Thoracic aorta (tissue), 2 donors: ENCODE measurements around the gene ADGRL3. TPM values are rescaled to one million over a fixed set of nuclear protein-coding genes. Genes with fewer than 3 reads are reported as not detected.

ENCODE experiments used
- ATAC-seq: fragments of 150-250 bp; one replicate; pipeline ENCODE4 v1.8.0; 2017; ENCODE audit warnings: low read depth; ENCODE audit not compliant: insufficient number of reproducible peaks, low FRiP score
- DNase-seq: peaks from one replicate; pipeline ENCODE4 v3.0.0-alpha.2; 2020; ENCODE audit warnings: low spot score
- H3K27ac ChIP-seq, 2 donors: fragments of 200-600 bp; sonication (generic); 1 replicate in 1 of 2; 2 replicates in 1 of 2; pipeline ENCODE4 v1.5.1; 2016; ENCODE audit warnings: mild to moderate bottlenecking in 2 of 2, moderate library complexity in 2 of 2
- H3K27me3 ChIP-seq: fragments of 200-600 bp; sonication (generic); replicated peaks from 2 replicates; pipeline ENCODE4 v1.6.0; 2016; ENCODE audit warnings: mild to moderate bottlenecking; ENCODE audit not compliant: insufficient read depth
- H3K36me3 ChIP-seq: fragments of 200-600 bp; sonication (generic); one replicate; pipeline ENCODE4 v1.5.1; 2016
- H3K4me1 ChIP-seq, 2 donors: fragments of 200-600 bp; sonication (generic); 1 replicate in 1 of 2; 2 replicates in 1 of 2; pipeline versions ENCODE4 v1.5.1 to v1.6.0; 2016; ENCODE audit warnings: low read depth in 2 of 2, mild to moderate bottlenecking in 1 of 2; ENCODE audit not compliant: control insufficient read depth in 1 of 2
- H3K4me3 ChIP-seq: fragments of 200-600 bp; sonication (generic); 2 replicates; pipeline ENCODE4 v1.5.1; 2016; ENCODE audit warnings: mild to moderate bottlenecking
- H3K9me3 ChIP-seq: fragments of 200-600 bp; sonication (generic); 2 replicates; pipeline ENCODE4 v1.5.1; 2016
- CTCF ChIP-seq: fragments of 200-600 bp; sonication (generic); IDR thresholded peaks from one replicate; pipeline ENCODE4 v1.5.1; 2019; ENCODE audit warnings: antibody characterized with exemption
- total RNA-seq, 2 donors: library from RNA; depleted of rRNA; stranded (reverse); fragments of >200 nt; gene quantifications; one replicate each; pipeline versions ENCODE4 v1.1.0 to v1.2.3, GENCODE V29; 2016

Gene ADGRL3
- total RNA-seq, 2 donors from 2014 or later: 17.5 to 18.1 TPM

- no peak for TF ChIP-seq CTCF
- peaks cover 4 to 19% of the 10 kb centered on the region in 2 donors for H3K4me1 ChIP-seq
- no peaks in the 10 kb centered on the region for H3K9me3 ChIP-seq
- no peaks in the 10 kb centered on the region for H3K27me3 ChIP-seq
- no peak overlapping the region for H3K4me3 ChIP-seq
- DNase-seq (no peak), ATAC-seq (no peak)
- H3K36me3 ChIP-seq: no peaks in the 10 kb centered on the region
- H3K27ac ChIP-seq: no peak overlapping the region
Observed at GRCh38 chr4:61994036-61994435, 793.9 kb downstream of the ADGRL3 start.

GRCh38 chr4:61995717-61996340 is 795.7 kb downstream of the ADGRL3 start:
- DNase-seq (no peak), ATAC-seq (no peak)
- no peaks in the 10 kb centered on the region for H3K36me3 ChIP-seq
- H3K27me3 ChIP-seq: no peaks in the 10 kb centered on the region
- H3K27ac ChIP-seq: no peak overlapping the region
- H3K4me1 ChIP-seq: peaks cover 4 to 19% of the 10 kb centered on the region in 2 donors
- H3K4me3 ChIP-seq: no peak overlapping the region
- no peaks in the 10 kb centered on the region for H3K9me3 ChIP-seq
- TF ChIP-seq CTCF: no peak

GRCh38 chr4:61996943-61997342 is 796.8 kb downstream of the ADGRL3 start:
- Histone ChIP-seq H3K27ac (no peak overlapping the region), H3K9me3 (no peaks in the 10 kb centered on the region), H3K36me3 (no peaks in the 10 kb centered on the region), H3K4me3 (no peak overlapping the region), H3K27me3 (no peaks in the 10 kb centered on the region), H3K4me1 (peaks cover 4 to 19% of the 10 kb centered on the region in 2 donors)
- no peak for TF ChIP-seq CTCF
- ATAC-seq: no peak
- DNase-seq: no peak

GRCh38 chr4:61997831-61998230 is 797.7 kb downstream of the ADGRL3 start:
- Histone ChIP-seq H3K27ac (no peak overlapping the region), H3K4me1 (peaks cover 0 to 19% of the 10 kb centered on the region in 2 donors), H3K9me3 (no peaks in the 10 kb centered on the region), H3K4me3 (no peak overlapping the region), H3K27me3 (no peaks in the 10 kb centered on the region), H3K36me3 (no peaks in the 10 kb centered on the region)
- TF ChIP-seq CTCF: no peak
- ATAC-seq: no peak
- DNase-seq: no peak

GRCh38 chr4:62003695-62004094 is 803.6 kb downstream of the ADGRL3 start:
- no peaks in the 10 kb centered on the region for H3K9me3 ChIP-seq
- no peak for ATAC-seq
- H3K4me3 ChIP-seq: no peak overlapping the region
- no peak for TF ChIP-seq CTCF
- H3K27me3 ChIP-seq: no peaks in the 10 kb centered on the region
- no peaks in the 10 kb centered on the region for H3K4me1 ChIP-seq
- DNase-seq: no peak
- no peak overlapping the region for H3K27ac ChIP-seq
- H3K36me3 ChIP-seq: no peaks in the 10 kb centered on the region
